K562 (cell line): ENCODE measurements around the gene MAPK1IP1L. TPM values are rescaled to one million over a fixed set of nuclear protein-coding genes. Genes with fewer than 3 reads are reported as not detected.

Source experiments
- ATAC-seq: fragments of 200-7000 bp; cut with Tn5 transposase; 3 replicates; pipeline ENCODE4 v1.9.1; 2020; ENCODE audit warnings: moderate library complexity
- BruUV-seq: library from RNA; stranded (reverse); fragments of 400-500 nt; replicated peaks from 2 replicates; lab custom pipeline; 2021; lab: Mats Ljungman, UMichigan
- CTCF ChIA-PET: fragments of 300-600 bp; formaldehyde crosslinking; extraction: SDS; loops from one replicate; lab custom pipeline; 2021; ENCODE audit warnings: low intra/inter-chr PET ratio; lab: Yijun Ruan, JAX
- POLR2A ChIA-PET: fragments of 300-600, 350-650 bp; sonication (Branson Sonifier 250); formaldehyde crosslinking; extraction: SDS; loops from one replicate; lab custom pipeline; 2021; ENCODE audit warnings: antibody characterized with exemption, inconsistent platforms; lab: Yijun Ruan, JAX
- DNase-seq, 4 experiments: peaks; one replicate each; pipeline versions ENCODE4 v3.0.0 to v3.0.0-alpha.2; 2011 to 2018; ENCODE audit warnings: low spot score in 3 of 4, mixed read lengths in 3 of 4; ENCODE audit errors: extremely low read depth in 1 of 4
- FAIRE-seq: peaks from 2 replicates; lab custom pipeline; 2011; peaks lifted over from hg19 to GRCh38; lab: Jason Lieb, UNC
- H2AFZ ChIP-seq: 2 replicates; pipeline ENCODE4 v1.6.0; 2011; ENCODE audit warnings: low read depth, low read length, control low read depth, inconsistent platforms
- H3K27ac ChIP-seq: fragments of 200-600 bp; 3 replicates; pipeline ENCODE4 v1.8.0; 2011; ENCODE audit warnings: low read depth, mild to moderate bottlenecking, control low read depth, inconsistent platforms, low read length, moderate library complexity, mixed read lengths; ENCODE audit errors: extremely low read depth
- H3K27me3 ChIP-seq, 2 experiments: fragments of 300-600 bp in 1 of 2; 2 replicates in 1 of 2; 3 replicates in 1 of 2; pipeline versions ENCODE4 v1.6.0 to v1.8.0; 2011; ENCODE audit warnings: inconsistent platforms in 2 of 2, low read length in 2 of 2, mild to moderate bottlenecking in 1 of 2, mixed read lengths in 1 of 2, moderate library complexity in 1 of 2; ENCODE audit not compliant: control insufficient read depth in 2 of 2, insufficient read depth in 2 of 2
- H3K36me3 ChIP-seq: fragments of 300-600 bp; 3 replicates; pipeline ENCODE4 v1.8.0; 2011; ENCODE audit warnings: mild to moderate bottlenecking, low read length, inconsistent platforms; ENCODE audit not compliant: control insufficient read depth, insufficient read depth
- H3K4me1 ChIP-seq, 2 experiments: fragments of 200-600 bp in 1 of 2; replicated peaks in 1 of 2; 2 replicates in 1 of 2; 3 replicates in 1 of 2; pipeline versions ENCODE4 v1.5.1 to v1.8.0; 2011; ENCODE audit warnings: inconsistent platforms in 2 of 2, low read length in 2 of 2, mild to moderate bottlenecking in 1 of 2, mixed read lengths in 1 of 2, moderate library complexity in 1 of 2; ENCODE audit not compliant: control insufficient read depth in 2 of 2, insufficient read depth in 2 of 2
- H3K4me2 ChIP-seq: 2 replicates; pipeline ENCODE4 v1.6.1; 2011; ENCODE audit warnings: low read length, control low read depth, inconsistent platforms, mixed read lengths; ENCODE audit not compliant: insufficient read depth
- H3K4me3 ChIP-seq: fragments of 200-600 bp; sonication (generic), shearing (Covaris generic); 2 replicates; pipeline ENCODE4 v1.5.1; 2016; ENCODE audit warnings: control low read depth, inconsistent platforms
- H3K79me2 ChIP-seq: fragments of 200-600 bp; 3 replicates; pipeline ENCODE4 v1.8.0; 2011; ENCODE audit warnings: low read length, inconsistent platforms; ENCODE audit not compliant: control insufficient read depth, insufficient read depth
- H3K9ac ChIP-seq, 2 experiments: 2 replicates each; pipeline versions ENCODE4 v1.6.0 to v1.6.1; 2011; ENCODE audit warnings: low read depth in 2 of 2, low read length in 2 of 2, control low read depth in 1 of 2, inconsistent platforms in 1 of 2, mild to moderate bottlenecking in 1 of 2, mixed read lengths in 1 of 2; ENCODE audit not compliant: insufficient read depth in 1 of 2
- H3K9me1 ChIP-seq: one replicate; pipeline ENCODE4 v1.6.0; 2011; ENCODE audit warnings: inconsistent platforms, mild to moderate bottlenecking, low read length, moderate library complexity; ENCODE audit not compliant: control insufficient read depth, insufficient read depth
- H3K9me3 ChIP-seq: replicated peaks from 2 replicates; pipeline ENCODE4 v1.5.1; 2011; ENCODE audit warnings: low read depth, low read length, inconsistent platforms; ENCODE audit not compliant: control insufficient read depth, insufficient read depth
- H4K20me1 ChIP-seq: replicated peaks from 2 replicates; pipeline ENCODE4 v1.6.1; 2011; ENCODE audit warnings: low read length, inconsistent platforms, mixed read lengths; ENCODE audit not compliant: control insufficient read depth, insufficient read depth
- CTCF ChIP-seq, 3 experiments: IDR thresholded peaks in 2 of 3; conservative IDR thresholded peaks in 1 of 3; 2 replicates each; pipeline ENCODE4 v1.5.1; 2011 to 2012; ENCODE audit warnings: low read length in 3 of 3, mild to moderate bottlenecking in 3 of 3, control low read depth in 2 of 3, improper control_type of control experiment in 1 of 3, inconsistent platforms in 1 of 3, low read depth in 1 of 3, mixed read lengths in 1 of 3, moderate library complexity in 1 of 3; ENCODE audit not compliant: insufficient read depth in 2 of 3
- JUN ChIP-seq, 2 experiments: sonication (generic) in 1 of 2; formaldehyde crosslinking in 1 of 2; IDR thresholded peaks; 2 replicates each; pipeline versions ENCODE4 v1.6.1 to v1.8.0; 2012 to 2022; ENCODE audit warnings: borderline replicate concordance in 2 of 2, mild to moderate bottlenecking in 2 of 2, improper control_type of control experiment in 1 of 2, low read depth in 1 of 2, low read length in 1 of 2, missing genetic modification reagents in 1 of 2
- NELFE ChIP-seq: IDR thresholded peaks from 2 replicates; pipeline ENCODE4 v1.6.1; 2011; ENCODE audit warnings: mild to moderate bottlenecking; ENCODE audit not compliant: insufficient read depth, insufficient read length
- PRMT5 ChIP-seq: sonication (generic); formaldehyde crosslinking; IDR thresholded peaks from 2 replicates; pipeline ENCODE4 v1.5.0; 2020; ENCODE audit warnings: missing genetic modification reagents
- SAP30 ChIP-seq: fragments of 200-600 bp; sonication (generic); IDR thresholded peaks from 2 replicates; pipeline ENCODE4 v1.6.1; 2012; ENCODE audit warnings: borderline replicate concordance, low read depth, mild to moderate bottlenecking, moderate library complexity, low read length, control low read depth, inconsistent platforms; ENCODE audit not compliant: insufficient read depth, poor library complexity, severe bottlenecking
- SLC30A9 ChIP-seq: fragments of 250-450 bp; sonication (Bioruptor Pico); IDR thresholded peaks from 2 replicates; pipeline ENCODE4 v1.8.0; 2022; ENCODE audit warnings: mild to moderate bottlenecking, moderate library complexity
- SOX6 ChIP-seq: fragments of 450-650 bp; IDR thresholded peaks from 2 replicates; pipeline ENCODE4 v1.6.1; 2014; ENCODE audit warnings: mild to moderate bottlenecking
- STAT5B ChIP-seq: fragments of 250-450 bp; sonication (Bioruptor Pico); IDR thresholded peaks from 2 replicates; pipeline ENCODE4 v1.8.0; 2021; ENCODE audit warnings: mild to moderate bottlenecking, inconsistent platforms
- TFAM ChIP-seq: fragments of 250-450 bp; sonication (Bioruptor Pico); conservative IDR thresholded peaks from 2 replicates; pipeline ENCODE4 v1.5.0; 2021; ENCODE audit warnings: mild to moderate bottlenecking, moderate library complexity
- ZSCAN32 ChIP-seq: fragments of 450-650 bp; formaldehyde crosslinking; IDR thresholded peaks from 2 replicates; pipeline ENCODE4 v1.4.0; 2020; ENCODE audit warnings: mild to moderate bottlenecking, moderate library complexity
- in situ Hi-C: fragments of 300-500 bp; cut with MboI; formaldehyde crosslinking; loops from 4 replicates; pipeline ENCODE4 v1.15.0; 2018; ENCODE audit warnings: inconsistent platforms, mixed read lengths
- intact Hi-C: fragments of 100-400 bp; cut with micrococcal nuclease; formaldehyde crosslinking; loops from 2 replicates; pipeline ENCODE4 v1.14.2; 2022
- polyA plus RNA-seq, 8 experiments: library from polyadenylated mRNA; depleted of rRNA in 4 of 8; stranded (reverse) in 5 of 8; unstranded in 3 of 8; fragments of >200 nt; fragmentation: Nextera tagmentation in 2 of 8; fragmentation: Illumina TruSeq in 1 of 8; extraction: Ambion mirVana in 2 of 8; extraction: Trizol in 1 of 8; gene quantifications; 2 replicates each; pipeline versions ENCODE4 v1.2.1 to v1.2.3, GENCODE V29; 2011 to 2014; ENCODE audit warnings: inconsistent platforms in 1 of 8, missing spikeins in 1 of 8
- total RNA-seq, 7 experiments: library from RNA; depleted of rRNA in 6 of 7; stranded (reverse); fragments of >200 nt in 6 of 7; fragmentation: Illumina TruSeq in 2 of 7; extraction: Trizol in 2 of 7; gene quantifications; 2 replicates each; pipeline versions ENCODE4 v1.2.1 to v1.2.3, GENCODE V29; 2011 to 2021; ENCODE audit warnings: low replicate concordance in 1 of 7

Gene MAPK1IP1L
- total and polyA plus RNA-seq, 9 of the 15 experiments (the other 6 are each of a cell fraction or from before 2014, with no cell fraction given), result 32.7 to 99.4 (median 49.8) TPM

GRCh38 chr14:55045087-55045486, 6.4 kb upstream of the MAPK1IP1L start:
- TF ChIP-seq JUN (IDR thresholded peaks at IDR 0.05; ENCODE audit: borderline replicate concordance, low read depth, low read length) (no peak), JUN (CRISPR knock-in tag; IDR thresholded peaks at IDR 0.05; ENCODE audit: borderline replicate concordance) (no peak), SOX6 (no peak), SAP30 (no peak), TFAM (CRISPR knock-in tag) (no peak), SLC30A9 (no peak), PRMT5 (CRISPR knock-in tag) (no peak), CTCF (IDR thresholded peaks at IDR 0.05 in 2 of 3, conservative IDR thresholded peaks at IDR 0.05 in 1 of 3; ENCODE audit: insufficient read depth in 2 of 3, low read depth in 1 of 3, low read length in 3 of 3) (no peak), NELFE (no peak), ZSCAN32 (no peak), STAT5B (CRISPR knock-in tag) (no peak)
- FAIRE-seq (no peak), ATAC-seq (no peak), DNase-seq (no peak)
- BruUV-seq, result no TSS peak
- Histone ChIP-seq H3K9me3 (no peaks in the 10 kb centered on the region), H3K36me3 (peaks cover 22% of the 10 kb centered on the region; the same call in 2 of the 3 replicates), H3K27me3 (no peaks in the 10 kb centered on the region), H3K4me1 (peaks cover 0 to 3% of the 10 kb centered on the region in 2 experiments; a peak in 2 of 5 replicates), H3K9ac (no peak overlapping the region), H3K79me2 (peaks cover 2% of the 10 kb centered on the region; the same call in 1 of the 3 replicates), H3K27ac (no peak overlapping the region), H3K4me3 (no peak overlapping the region), H4K20me1 (no peaks in the 10 kb centered on the region), H3K9me1 (no peaks in the 10 kb centered on the region), H2AFZ (no peak overlapping the region), H3K4me2 (no peak overlapping the region)
- CTCF ChIA-PET, result no interaction called here
- intact Hi-C loops, result no loop called here
- POLR2A ChIA-PET, result interaction anchor here (1.1 to 1.7 kb wide), 2 partner anchors 10 to 15 kb away, joined by 3 to 6 read pairs; no protein-coding TSS in a partner anchor
- in situ Hi-C loops, result no loop called here
